PC-3 (cell line): ENCODE results near the gene SERGEF. TPM values are rescaled to one million over a fixed set of nuclear protein-coding genes. Genes with fewer than 3 reads are reported as not detected.

Source experiments
- ATAC-seq: fragments of 200-7000 bp; cut with Tn5 transposase; 2 replicates; pipeline ENCODE4 v1.9.1; 2020; ENCODE audit warnings: mild to moderate bottlenecking, moderate library complexity
- BruUV-seq: library from RNA; stranded (reverse); fragments of 400-500 nt; replicated peaks from 2 replicates; lab custom pipeline; 2021; lab: Mats Ljungman, UMichigan
- CTCF ChIA-PET: fragments of 300-600 bp; sonication (Branson Sonifier 250); formaldehyde crosslinking; loops from one replicate; lab custom pipeline; 2022; ENCODE audit warnings: antibody characterized with exemption; lab: Charles Lee
- POLR2A ChIA-PET: fragments of 300-600 bp; sonication (Branson Sonifier 250); formaldehyde crosslinking; loops from one replicate; lab custom pipeline; 2022; ENCODE audit warnings: antibody characterized with exemption; ENCODE audit not compliant: unreplicated experiment; lab: Charles Lee
- DNase-seq: peaks from one replicate; pipeline ENCODE4 v3.0.0-alpha.2; 2015
- H2AFZ ChIP-seq: fragments of 300-600 bp; sonication (generic); 2 replicates; pipeline ENCODE4 v1.6.0; 2016; ENCODE audit warnings: antibody characterized with exemption, low read length
- H3F3A ChIP-seq: fragments of 300-600 bp; sonication (generic); one replicate; pipeline ENCODE4 v1.6.0; 2017; ENCODE audit warnings: antibody characterized with exemption, low read length, control low read depth, mild to moderate bottlenecking; ENCODE audit not compliant: unreplicated experiment
- H3K27ac ChIP-seq: fragments of 300-600 bp; sonication (generic); 2 replicates; pipeline ENCODE4 v1.5.1; 2016; ENCODE audit warnings: mild to moderate bottlenecking, low read length
- H3K27me3 ChIP-seq: fragments of 300-600 bp; sonication (generic); 2 replicates; pipeline ENCODE4 v1.6.1; 2016; ENCODE audit warnings: low read length, mixed read lengths
- H3K36me3 ChIP-seq: fragments of 300-600 bp; sonication (generic); 2 replicates; pipeline ENCODE4 v1.6.1; 2016; ENCODE audit warnings: low read depth, mixed run types, low read length, mixed read lengths
- H3K4me1 ChIP-seq: fragments of 300-600 bp; sonication (generic); 2 replicates; pipeline ENCODE4 v1.5.1; 2016; ENCODE audit warnings: low read length; ENCODE audit not compliant: insufficient read depth
- H3K4me2 ChIP-seq: fragments of 300-600 bp; sonication (generic); 2 replicates; pipeline ENCODE4 v1.6.0; 2016; ENCODE audit warnings: low read length
- H3K4me3 ChIP-seq: fragments of 300-600 bp; sonication (generic); 2 replicates; pipeline ENCODE4 v1.5.1; 2016; ENCODE audit warnings: mild to moderate bottlenecking, low read length, mixed read lengths
- H3K79me2 ChIP-seq: fragments of 300-600 bp; sonication (generic); 2 replicates; pipeline ENCODE4 v1.6.1; 2017; ENCODE audit warnings: low read length, mixed read lengths
- H3K9ac ChIP-seq: fragments of 300-600 bp; sonication (generic); 2 replicates; pipeline ENCODE4 v1.6.0; 2016; ENCODE audit warnings: mild to moderate bottlenecking, low read length
- H3K9me2 ChIP-seq: fragments of 300-600 bp; sonication (generic); replicated peaks from 2 replicates; pipeline ENCODE4 v1.6.1; 2016; ENCODE audit warnings: mixed run types, low read length, mixed read lengths
- H3K9me3 ChIP-seq: fragments of 300-600 bp; sonication (generic); 2 replicates; pipeline ENCODE4 v1.6.1; 2016; ENCODE audit warnings: low read length, mixed read lengths
- H4K20me1 ChIP-seq: fragments of 300-600 bp; sonication (generic); 2 replicates; pipeline ENCODE4 v1.6.1; 2016; ENCODE audit warnings: low read length, mixed read lengths
- EZH2 ChIP-seq: fragments of 300-600 bp; sonication (generic); IDR thresholded peaks from one replicate; pipeline ENCODE4 v1.6.1; 2017; ENCODE audit warnings: antibody characterized with exemption, mild to moderate bottlenecking, low read length; ENCODE audit not compliant: unreplicated experiment
- EZH2phosphoT487 ChIP-seq: fragments of 300-600 bp; sonication (generic); IDR thresholded peaks from 2 replicates; pipeline ENCODE4 v1.6.1; 2018; ENCODE audit warnings: mild to moderate bottlenecking, antibody characterized with exemption, low read length, borderline replicate concordance
- intact Hi-C: fragments of 100-400 bp; cut with micrococcal nuclease; formaldehyde crosslinking; loops from 2 replicates; pipeline ENCODE4 v1.9.0; 2023
- total RNA-seq: library from RNA; depleted of rRNA; stranded (reverse); fragments of >200 nt; gene quantifications from 2 replicates; pipeline ENCODE4 v1.2.3, GENCODE V29; 2014
- TF ChIP-seq, protein P1 (sequence below): fragments of 300-600 bp; sonication (generic); conservative IDR thresholded peaks from 2 replicates; pipeline ENCODE4 v1.5.1; 2017; ENCODE audit warnings: antibody characterized with exemption, low read depth, mild to moderate bottlenecking, low read length

The SERGEF gene
- total RNA-seq, 1 experiment from 2014 or later, result 13.7 TPM

DNA sequence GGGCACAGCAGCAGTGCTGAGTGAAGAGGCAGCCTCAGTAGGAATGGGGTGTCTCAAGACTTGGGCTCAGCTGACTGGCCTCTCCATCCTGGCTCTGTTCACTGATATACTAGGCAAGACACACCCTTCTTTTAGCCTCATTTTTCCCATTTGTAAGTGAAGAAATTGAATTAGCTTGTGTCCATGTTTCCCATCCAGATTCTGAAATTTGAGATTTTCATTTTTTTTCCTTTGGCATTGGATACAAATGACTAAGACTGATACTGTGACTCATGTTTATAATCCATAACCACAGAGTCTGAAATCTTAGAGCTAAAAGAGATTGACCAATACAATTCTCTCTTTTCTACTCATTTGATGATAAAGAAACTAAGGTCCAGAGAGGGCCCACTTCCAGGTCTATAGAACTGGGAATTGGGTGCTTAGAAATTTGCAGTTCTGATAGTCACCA lies 167.4 kb downstream of the SERGEF start:
- ChIA-PET CTCF (interaction anchor here (1.4 kb wide), 1 partner anchor 114 kb away, joined by 21 read pairs; no protein-coding TSS in a partner anchor), POLR2A (no interaction called here)
- Histone ChIP-seq H3K36me3 (no peaks in the 10 kb centered on the region), H4K20me1 (no peaks in the 10 kb centered on the region), H3K9me3 (no peaks in the 10 kb centered on the region), H3K79me2 (no peaks in the 10 kb centered on the region), H2AFZ (no peak overlapping the region), H3F3A (peaks cover 8% of the 10 kb centered on the region), H3K4me1 (peaks cover 32% of the 10 kb centered on the region), H3K4me3 (no peak overlapping the region), H3K27ac (peak overlapping the region; percentile 97), H3K9ac (peak overlapping the region; percentile 59), H3K4me2 (peak overlapping the region; percentile 70), H3K27me3 (no peaks in the 10 kb centered on the region), H3K9me2 (no peaks in the 10 kb centered on the region)
- peak; percentile 89 for DNase-seq
- BruUV-seq, result no TSS peak
- intact Hi-C loops, result loop anchor here (5.0 kb wide), 1 partner anchor 53 kb away; no protein-coding TSS in a partner anchor
- no peak for TF ChIP-seq EZH2phosphoT487
- TF ChIP-seq, protein P1, sequence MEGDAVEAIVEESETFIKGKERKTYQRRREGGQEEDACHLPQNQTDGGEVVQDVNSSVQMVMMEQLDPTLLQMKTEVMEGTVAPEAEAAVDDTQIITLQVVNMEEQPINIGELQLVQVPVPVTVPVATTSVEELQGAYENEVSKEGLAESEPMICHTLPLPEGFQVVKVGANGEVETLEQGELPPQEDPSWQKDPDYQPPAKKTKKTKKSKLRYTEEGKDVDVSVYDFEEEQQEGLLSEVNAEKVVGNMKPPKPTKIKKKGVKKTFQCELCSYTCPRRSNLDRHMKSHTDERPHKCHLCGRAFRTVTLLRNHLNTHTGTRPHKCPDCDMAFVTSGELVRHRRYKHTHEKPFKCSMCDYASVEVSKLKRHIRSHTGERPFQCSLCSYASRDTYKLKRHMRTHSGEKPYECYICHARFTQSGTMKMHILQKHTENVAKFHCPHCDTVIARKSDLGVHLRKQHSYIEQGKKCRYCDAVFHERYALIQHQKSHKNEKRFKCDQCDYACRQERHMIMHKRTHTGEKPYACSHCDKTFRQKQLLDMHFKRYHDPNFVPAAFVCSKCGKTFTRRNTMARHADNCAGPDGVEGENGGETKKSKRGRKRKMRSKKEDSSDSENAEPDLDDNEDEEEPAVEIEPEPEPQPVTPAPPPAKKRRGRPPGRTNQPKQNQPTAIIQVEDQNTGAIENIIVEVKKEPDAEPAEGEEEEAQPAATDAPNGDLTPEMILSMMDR, result no peak
- peak; percentile 91 for ATAC-seq

GRCh38 chr11:17840101-17840548 lies 172.7 kb downstream of the SERGEF start:
- Histone ChIP-seq H3K4me1 (peaks cover 15% of the 10 kb centered on the region), H3F3A (no peaks in the 10 kb centered on the region), H3K79me2 (no peaks in the 10 kb centered on the region), H3K36me3 (no peaks in the 10 kb centered on the region), H3K27ac (no peak overlapping the region), H3K9me3 (no peaks in the 10 kb centered on the region), H3K9ac (no peak overlapping the region), H3K4me2 (no peak overlapping the region), H3K9me2 (no peaks in the 10 kb centered on the region), H2AFZ (no peak overlapping the region), H3K27me3 (no peaks in the 10 kb centered on the region), H4K20me1 (no peaks in the 10 kb centered on the region), H3K4me3 (no peak overlapping the region)
- CTCF ChIA-PET, result no interaction called here
- intact Hi-C loops, result no loop called here
- TF ChIP-seq, protein P1, result no peak
- TF ChIP-seq EZH2phosphoT487 (no peak), EZH2 (no peak)
- POLR2A ChIA-PET, result no interaction called here
- DNase-seq (peak; percentile 18), ATAC-seq (no peak)
- no TSS peak for BruUV-seq

DNA sequence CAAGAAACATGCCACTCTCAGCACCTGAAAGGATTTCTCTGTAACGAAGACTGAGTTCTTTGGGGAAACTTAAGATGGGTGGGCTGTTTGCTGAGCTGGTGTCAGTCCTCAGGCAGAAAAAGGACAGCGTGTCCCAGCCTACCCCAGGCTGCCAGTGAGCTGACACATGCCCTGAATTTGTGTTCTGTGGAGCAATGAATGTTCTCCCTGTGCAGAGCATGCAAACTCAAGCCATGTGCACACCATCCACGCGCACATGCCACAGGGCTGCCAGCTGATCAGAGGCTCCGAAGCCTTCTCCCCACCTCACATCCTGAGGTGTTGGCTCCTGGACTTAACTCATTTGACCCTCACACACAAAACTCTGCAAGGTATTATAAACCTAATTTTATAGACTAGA lies 173.4 kb downstream of the SERGEF start:
- Histone ChIP-seq H3K79me2 (no peaks in the 10 kb centered on the region), H3K27ac (no peak overlapping the region), H3K4me2 (no peak overlapping the region), H4K20me1 (no peaks in the 10 kb centered on the region), H3K4me1 (peaks cover 9% of the 10 kb centered on the region), H3K27me3 (no peaks in the 10 kb centered on the region), H3K4me3 (no peak overlapping the region), H3K36me3 (no peaks in the 10 kb centered on the region), H3K9ac (no peak overlapping the region), H2AFZ (no peak overlapping the region), H3K9me2 (no peaks in the 10 kb centered on the region), H3F3A (no peaks in the 10 kb centered on the region), H3K9me3 (no peaks in the 10 kb centered on the region)
- ChIA-PET CTCF (no interaction called here), POLR2A (no interaction called here)
- ATAC-seq (no peak), DNase-seq (no peak)
- intact Hi-C loops, result no loop called here
- BruUV-seq, result no TSS peak
- TF ChIP-seq EZH2 (no peak), EZH2phosphoT487 (no peak)
- TF ChIP-seq, protein P1, result no peak
